ENCODE data around the gene SGPL1.

GRCh38 chr10:70807556-70807955 is 8.2 kb upstream of the SGPL1 start:
- no peak for TF ChIP-seq POLR2AphosphoS5 (IDR thresholded peaks at IDR 0.05; ENCODE audit: low read depth)
- TF ChIP-seq CTCF (IDR thresholded peaks at IDR 0.05; ENCODE audit: insufficient read depth, low read length) = no peak
